ENCODE measurements around the gene IER5.

- TF ChIP-seq CTCF (IDR thresholded peaks at IDR 0.05) (no peak), EZH2 (IDR thresholded peaks at IDR 0.05; ENCODE audit: borderline replicate concordance, insufficient read depth, low read depth, low read length, poor library complexity, severe bottlenecking) (no peak)
Measured at GRCh38 chr1:181102841-181103240, 14.3 kb downstream of the IER5 start.
